ENCODE measurements around the gene MCTS1. TPM values are rescaled to one million over a fixed set of nuclear protein-coding genes. Genes with fewer than 3 reads are reported as not detected.
"Not testable (repeated sequence)": the region's sequence is repeated elsewhere in the genome, so short reads cannot be mapped to it uniquely, and the experiment has no call there.

MCTS1 gene, protein sequence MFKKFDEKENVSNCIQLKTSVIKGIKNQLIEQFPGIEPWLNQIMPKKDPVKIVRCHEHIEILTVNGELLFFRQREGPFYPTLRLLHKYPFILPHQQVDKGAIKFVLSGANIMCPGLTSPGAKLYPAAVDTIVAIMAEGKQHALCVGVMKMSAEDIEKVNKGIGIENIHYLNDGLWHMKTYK
- total RNA-seq: 28.7 TPM

DNA sequence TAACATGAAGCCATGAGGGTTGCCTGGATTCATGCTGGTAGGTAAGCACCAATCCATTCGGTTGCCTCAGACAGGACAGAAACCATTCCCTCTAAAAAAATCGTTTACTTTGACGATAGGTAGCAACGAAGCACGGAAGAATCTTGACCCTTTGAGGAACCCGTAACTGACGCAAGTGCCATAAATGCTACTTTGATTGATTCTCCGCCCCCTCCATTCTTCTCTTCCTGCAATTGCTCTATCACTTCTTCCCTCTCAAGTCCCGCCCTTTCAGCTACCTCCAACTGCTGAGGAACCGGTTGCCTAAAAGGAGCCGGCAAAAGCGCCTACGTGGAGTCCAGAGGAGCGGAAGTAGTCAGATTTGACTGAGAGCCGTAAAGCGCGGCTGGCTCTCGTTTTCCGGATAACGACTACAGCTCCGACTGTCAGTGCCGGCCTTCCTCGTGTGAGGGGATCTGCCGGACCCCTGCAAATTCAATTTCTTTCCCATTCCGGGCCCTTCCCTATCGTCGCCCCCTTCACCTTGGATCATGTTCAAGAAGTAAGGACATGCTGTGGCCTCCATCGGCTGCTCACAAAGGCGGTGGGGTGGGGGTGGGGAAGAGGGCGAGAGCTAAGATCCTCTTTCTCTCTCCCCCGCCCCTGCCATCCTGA, at the start of gene MCTS1:
TSS of gene MCTS1 (plus strand) at position 395 of the 654 bp plus-strand sequence. CDS start at position 531, 136 bp downstream.
- peak; percentile 92 for DNase-seq

DNA sequence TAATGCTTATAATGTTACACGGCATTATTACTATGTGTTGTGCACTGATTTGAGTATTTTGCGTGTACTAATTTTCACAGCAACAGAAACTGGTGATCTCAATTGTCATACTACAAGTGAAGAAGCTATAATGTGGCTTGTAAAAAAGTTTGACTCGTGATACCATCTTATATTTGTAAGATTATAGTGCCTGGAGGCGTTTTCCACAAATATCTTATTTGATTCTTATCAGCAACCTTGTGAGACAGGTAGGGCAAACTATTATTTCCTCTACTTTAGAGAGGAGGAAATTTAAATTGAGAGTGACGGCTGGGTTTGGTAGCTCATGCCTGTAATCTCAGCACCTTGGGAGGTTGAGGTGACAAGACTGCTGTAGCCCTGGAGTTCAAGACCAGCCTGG, 47.6 kb upstream of the MCTS1 start:
- DNase-seq: no peak

DNA sequence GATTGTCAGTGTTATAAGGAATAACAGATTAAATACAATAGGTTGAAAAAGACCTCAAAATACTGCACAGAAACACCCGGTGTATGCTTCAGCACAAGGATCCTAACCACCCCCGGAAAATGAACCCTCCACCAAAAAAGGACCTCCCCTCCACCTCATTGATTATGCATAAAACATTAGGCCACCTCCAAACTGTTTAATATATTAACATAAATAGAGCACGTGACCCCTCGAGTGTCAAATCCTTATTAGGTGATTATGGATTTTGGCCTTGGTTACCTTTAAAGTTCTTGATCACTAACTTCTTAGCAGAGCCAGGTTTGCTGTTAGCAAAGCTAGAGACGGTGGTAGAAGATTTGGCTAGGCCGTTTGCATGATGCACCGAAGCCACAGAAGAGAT, 44.1 kb upstream of the MCTS1 start:
- no peak for DNase-seq

DNA sequence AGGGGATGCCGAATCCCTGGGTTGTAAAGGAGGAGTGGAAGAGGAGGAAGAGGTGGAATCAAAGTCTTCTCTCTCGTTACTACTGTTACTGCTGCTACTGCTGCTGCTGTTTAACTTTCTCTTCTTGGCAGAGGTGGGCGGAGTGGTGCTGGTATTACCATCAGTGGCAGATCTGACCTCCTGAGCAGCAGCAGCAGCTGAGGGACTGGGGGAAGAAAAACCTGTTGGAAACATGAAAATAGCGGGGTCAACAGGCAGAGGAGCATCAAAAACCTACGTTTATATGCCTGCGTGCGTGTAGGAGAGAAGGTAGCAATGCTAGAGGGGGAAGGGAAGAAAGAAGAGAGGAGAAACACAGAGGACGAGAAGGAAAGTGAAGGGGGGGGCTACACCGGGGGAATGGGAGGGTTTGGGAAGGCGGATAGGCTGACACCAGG, 43.5 kb upstream of the MCTS1 start:
- peak; percentile 43 for DNase-seq

DNA sequence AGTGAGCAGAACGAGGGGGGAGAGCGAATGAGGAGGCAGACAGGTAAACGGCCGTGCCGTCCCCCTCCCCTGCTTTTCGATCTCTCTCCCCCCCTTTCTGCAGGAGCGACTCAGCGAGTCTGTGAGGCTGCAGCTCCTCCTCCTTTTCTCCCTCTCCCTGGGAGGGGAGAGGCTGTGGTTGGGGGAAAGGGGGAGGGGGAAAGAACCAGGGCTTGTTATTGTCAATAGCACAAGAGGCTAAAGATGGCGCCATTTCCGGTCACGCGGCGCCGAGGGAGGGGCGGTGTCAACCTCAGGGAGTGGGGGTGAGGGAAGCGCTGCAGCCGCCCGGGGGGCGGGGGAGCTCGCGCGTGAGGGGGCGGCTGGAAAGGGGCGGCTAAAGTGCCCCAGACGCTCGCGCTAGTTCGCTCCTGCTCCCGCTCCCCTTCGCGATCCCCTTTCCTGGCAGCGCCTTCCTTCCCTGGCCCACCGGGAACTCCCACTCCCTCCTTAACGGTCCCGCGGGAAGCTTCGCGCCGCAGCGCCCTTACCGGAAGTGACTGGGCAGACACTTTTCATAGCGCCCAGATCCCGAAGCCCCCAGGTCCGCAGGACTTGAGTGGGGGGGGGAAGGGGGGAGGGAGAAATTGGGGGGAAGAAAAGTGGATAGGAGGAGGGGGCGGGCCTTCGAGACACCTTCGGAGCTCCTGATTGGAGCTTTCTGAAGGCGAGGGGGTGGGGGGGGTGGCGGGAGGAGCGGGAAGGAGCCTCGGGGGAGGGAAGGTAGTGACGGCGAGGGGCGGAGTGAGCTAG, 42.9 kb upstream of the MCTS1 start, which contains the start of gene CUL4B:
TSS of gene CUL4B (minus strand) at position 121 of the 792 bp plus-strand sequence. CDS start 324 bp downstream, outside the sequence.
- peak; percentile 97 for DNase-seq

DNA sequence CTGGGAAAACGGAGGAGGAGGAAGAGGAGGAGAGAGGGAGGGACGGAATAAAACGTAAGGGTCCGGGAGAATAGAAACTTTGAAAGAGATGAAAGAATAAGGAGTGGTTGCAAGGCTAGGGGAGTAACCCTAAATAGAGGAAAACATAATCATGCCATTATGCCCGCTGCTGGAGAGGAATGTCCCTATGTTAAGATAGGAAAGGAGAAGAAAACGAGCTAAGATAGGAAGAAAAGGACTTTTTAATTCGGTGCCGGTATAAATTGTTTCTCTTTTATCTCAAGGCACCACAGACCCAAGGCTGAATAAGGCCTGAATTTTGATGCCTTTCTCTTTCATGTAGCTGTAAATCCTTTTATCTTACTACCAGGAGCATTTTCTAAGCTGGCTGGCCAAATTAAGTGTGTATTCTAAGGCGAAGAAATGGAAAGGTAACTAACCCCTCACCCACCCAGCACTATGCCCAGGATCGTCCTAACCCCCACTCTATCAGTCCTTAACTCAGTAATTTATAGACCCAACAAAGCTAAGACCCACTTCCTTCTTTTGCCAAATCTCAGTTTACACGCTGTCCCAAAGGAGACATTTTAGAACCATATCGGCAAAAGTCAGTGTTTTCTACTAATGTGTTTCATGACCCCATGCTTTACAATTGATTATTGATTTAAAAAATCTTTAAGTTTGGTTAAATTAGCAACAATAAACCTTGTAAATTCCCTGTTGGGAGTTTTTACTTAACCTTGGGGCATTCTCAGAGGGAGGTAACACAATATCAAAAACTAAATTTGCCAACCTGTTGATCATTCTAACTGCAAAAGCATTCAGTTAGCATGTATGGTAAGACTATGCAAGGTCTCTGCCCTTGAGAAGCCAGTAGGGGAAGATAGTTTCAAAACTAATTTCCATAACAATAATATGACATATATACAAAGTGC, 42.0 kb upstream of the MCTS1 start:
- no peak for DNase-seq

DNA sequence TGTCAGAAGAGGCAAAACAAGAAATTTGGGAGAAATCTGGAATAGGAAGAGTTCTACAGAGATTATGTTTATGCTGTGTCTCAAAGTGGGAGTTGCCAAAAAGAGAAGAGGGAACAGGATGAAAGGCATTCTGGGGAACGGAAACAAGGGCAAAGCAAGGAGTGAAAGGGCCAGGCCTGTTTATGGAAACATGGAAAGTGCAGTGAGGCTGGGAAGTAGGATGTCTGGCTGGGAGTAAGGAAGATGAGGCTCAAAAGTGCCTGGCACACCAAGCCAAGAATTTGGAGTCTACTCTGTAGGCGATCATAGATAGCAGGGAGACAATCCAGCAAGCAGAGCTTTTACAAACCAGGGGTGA, 41.4 kb upstream of the MCTS1 start:
- DNase-seq: peak; percentile 4

DNA sequence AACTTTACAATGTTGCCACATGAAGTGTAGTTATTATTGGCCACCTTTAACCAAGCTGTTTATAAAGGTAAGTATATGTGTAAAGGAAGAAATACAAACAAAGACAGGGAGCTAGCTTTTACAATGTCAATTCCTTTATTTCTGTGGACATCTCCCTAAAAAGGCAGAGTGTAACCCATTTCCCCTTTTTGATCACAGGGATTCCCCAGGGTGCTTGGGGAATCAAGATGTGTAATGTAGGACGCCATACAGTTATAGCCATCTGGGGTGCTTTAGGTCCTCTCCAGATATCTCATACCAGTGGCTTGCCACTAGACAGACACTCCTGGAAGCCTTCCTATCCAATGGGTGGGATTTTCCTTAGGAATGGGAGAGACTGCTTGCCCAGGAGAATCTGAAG, 39.0 kb upstream of the MCTS1 start:
- DNase-seq: no peak

DNA sequence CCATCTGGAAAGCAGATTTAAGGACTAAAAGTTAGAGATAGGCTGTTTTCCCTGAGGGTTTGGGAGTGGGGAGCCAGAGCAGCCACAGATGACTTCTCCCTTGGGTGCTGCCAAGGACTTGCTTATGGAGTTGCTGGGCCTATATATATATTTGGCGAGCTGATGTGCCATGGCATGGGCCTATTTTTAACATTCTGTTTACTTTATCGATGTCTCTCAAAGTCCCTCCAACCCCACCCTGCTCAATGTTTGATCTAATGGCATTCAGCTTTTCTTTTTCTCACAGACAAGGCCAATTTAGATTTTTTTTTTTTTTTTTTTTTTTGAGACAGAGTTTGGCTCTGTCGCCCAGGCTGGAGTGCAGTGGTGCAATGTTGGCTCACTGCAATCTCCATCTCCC, 37.1 kb upstream of the MCTS1 start:
- no peak for DNase-seq

DNA sequence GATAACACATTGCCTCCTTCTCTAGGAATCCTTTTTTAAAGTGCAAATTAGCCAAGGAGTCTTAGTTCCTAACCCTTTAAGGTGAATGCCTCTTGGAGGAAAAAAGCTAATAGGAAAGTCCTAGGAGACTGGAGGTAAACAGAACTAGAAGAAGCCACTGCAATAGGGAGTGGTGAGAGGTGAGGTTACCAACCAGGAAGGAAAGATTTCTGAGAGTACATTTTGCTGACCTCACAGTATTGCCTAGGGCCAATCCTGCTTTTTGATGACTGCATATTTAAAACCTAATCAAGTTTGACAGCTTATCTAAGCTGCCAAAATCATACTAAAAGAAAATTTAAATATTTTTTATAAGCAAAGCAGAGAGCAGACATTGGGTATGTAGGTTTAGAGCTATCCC, 35.9 kb upstream of the MCTS1 start:
- DNase-seq: no peak

DNA sequence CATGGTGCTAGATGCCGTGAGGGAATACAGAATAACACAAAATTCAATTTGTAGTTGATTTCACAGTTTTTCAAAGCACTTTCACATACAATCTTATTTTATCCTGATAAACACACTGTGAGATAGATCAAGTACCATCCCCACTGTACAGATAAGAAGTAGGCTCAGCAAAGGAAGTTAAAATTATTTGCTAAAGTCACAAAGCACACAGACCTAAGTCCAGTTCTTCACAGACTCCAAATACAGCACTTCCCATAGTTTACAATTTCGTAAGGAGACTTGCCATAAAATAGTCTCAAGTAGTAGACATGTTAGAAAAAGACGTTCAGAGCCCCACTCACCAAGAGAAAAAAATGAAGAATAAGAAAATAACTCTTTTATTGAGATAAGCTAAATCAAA, 35.3 kb upstream of the MCTS1 start:
- DNase-seq: no peak

DNA sequence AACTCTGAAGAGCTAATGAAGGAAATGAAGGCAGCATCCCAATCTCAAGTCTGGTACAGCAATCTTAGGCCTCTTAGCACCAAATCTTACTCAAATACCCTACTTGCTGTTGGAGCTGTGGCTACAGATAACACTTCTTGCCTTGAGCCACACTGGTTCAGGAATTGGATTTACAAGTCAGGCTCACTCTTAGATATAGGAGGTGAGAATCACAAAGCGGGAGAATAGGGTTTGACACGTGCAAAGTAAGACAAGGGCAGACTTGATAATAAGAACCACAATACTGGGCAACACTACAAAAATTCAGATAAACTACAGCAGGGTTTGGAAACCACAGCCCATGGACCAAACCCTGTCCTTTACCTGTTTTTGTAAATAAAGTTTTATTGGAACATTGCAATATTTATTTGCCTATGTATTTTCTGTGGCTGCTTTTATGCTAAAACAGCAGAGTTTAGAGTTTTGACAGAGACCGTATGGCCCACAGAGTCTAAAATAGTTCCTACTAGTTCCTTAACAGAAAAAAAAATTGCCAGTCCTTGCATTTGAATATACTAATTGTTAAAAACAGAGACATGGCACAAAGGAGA, 33.8 kb upstream of the MCTS1 start:
- no peak for DNase-seq

DNA sequence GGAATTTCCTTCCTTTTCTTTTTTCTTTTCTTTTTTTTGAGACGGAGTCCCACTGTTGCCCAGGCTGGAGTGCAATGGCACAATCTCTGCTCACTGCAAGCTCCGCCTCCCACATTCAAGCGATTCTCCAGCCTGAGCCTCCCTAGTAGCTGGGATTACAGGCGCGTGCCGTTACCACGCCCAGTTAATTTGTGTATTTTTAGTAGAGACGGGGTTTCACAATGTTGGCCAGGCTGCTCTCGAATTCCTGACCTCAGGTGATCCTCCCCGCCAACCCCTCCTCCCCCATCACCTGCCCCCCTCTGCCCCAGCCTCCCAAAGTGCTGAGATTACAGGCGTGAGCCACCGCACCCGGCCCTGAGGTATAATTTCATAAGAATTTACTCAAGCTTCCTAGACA, 30.1 kb upstream of the MCTS1 start:
- DNase-seq: not testable (repeated sequence)

DNA sequence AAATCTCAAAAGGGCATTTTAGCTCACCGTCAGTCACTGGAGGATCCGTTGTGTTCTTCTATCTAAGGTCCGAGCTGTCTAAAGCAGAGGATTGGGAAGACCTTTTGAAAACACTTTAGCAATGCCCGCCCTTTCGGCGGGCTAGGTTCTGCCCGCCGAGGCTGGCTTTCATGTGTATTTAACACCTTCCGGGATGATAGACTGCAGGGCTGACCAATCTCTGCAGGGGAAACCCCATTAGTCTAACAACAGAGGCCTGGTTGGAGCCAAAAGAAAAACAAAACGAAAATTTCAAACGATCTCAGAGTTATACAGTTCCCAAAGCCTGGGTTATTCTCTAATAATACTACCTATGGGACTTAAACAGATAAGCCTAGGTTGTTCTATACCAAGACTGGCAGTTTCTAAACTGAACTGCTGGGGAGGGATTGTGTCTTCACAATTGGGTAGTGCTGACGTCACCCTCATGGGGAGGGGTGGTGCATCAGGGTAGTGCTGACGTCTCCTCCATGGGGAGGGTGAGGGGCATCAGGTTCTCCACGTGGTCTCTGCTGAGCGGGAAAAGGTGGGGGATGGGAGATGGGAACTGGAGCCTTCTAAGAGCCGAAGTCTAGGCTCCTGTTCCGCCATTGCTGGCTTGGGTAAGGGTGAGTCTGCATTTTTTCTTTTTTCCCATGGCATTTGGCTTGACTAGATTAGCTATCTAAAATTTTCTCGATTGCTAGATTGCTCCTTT, 28.4 kb upstream of the MCTS1 start:
- DNase-seq: no peak

DNA sequence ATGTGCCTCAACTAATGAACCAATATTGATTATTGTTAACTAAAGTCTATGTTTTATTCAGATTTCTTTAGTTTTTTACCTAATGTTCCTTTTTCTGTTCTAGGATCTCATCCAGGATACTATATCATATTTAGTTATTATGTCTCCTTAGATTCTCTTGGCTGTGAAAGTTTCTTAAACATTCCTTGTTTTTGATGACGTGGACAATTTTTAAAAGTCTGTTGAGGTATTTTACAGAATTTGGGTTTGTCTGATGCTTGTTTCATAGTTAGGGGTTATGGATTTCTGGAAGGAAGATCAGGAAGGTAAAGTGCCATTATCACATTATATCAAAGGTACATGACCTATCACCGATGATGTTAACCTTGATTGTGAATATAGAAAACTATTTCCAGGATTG, 18.2 kb upstream of the MCTS1 start:
- DNase-seq: no peak

DNA sequence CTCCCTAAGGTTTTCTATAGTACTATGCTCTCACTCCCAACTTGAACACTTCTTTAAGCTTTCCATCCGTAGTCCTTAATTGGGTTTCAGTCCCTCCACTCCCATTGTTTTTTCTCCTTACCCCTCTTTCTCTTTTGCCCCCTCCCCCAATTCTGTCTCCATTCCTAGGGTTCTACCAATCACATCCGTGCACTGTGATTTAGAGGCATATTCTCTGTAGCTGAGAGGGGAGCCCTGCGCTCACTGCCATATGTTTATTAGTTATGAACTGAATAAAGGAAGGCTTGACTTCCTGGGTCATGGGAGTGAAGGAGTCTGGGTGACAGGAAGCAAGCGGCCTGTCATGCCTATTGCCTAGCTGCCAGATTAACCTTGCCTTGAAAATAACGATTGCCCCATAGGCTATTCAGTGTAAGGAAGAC, 471 bp downstream of the MCTS1 start:
- DNase-seq: no peak

DNA sequence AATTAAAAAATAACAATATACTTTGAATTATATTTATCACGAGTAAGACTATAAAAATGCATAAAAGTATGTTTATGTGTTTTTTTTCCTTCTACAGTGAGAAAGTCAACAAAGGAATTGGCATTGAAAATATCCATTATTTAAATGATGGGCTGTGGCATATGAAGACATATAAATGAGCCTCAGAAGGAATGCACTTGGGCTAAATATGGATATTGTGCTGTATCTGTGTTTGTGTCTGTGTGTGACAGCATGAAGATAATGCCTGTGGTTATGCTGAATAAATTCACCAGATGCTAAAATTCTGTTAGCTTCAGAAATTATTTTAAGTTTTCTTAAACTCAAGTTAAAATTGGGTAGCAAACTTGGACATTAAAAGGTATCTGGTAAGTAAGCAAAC, 8.2 kb downstream of the MCTS1 start:
- no peak for DNase-seq

DNA sequence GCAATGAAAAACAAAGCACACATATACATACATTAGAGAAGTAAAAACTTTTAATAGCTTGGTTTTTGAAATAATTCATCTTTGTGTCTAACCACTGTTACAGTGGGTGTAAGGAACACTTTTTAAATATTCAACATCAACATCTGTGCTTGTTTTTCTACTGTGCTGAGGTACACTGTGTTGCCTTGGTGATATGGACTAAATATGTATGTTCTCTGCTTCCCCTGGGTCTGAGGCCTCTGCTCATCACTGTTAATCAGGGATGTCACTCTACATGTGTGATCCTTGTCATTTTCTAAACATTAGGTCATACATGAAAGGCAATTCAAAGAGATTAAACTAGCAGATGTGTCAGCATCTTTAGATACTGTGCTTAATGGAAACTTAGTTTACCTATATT, 10.9 kb downstream of the MCTS1 start:
- no peak for DNase-seq

DNA sequence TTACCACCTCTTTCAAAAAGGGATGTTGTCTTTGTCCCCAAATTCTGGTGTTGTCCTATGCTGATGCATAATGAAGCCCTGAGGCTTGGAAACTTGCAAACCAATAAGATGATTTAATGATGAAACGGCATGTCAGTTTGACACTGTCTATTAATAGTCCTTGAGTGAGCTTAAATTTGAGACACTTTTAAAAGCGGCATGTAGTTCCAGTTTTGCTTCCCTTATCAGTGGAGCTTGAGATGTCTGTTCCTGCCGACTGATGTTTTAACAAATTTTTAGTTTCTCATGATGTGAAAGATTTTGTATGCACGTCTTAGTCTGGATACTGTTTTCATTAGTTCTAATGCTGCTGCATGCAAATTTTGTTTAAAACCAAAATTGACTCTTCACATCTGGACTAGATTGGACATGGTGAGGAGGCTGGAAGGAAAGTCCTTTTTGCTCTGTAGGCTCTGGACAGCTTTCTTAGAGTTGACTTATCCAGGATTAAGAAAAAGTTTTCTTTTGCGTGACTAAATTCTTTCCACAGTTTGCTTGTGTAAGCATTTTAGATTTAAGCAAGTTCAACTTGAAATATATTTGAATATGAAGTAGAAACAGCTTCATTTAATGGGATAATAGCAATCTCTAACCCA, 14.2 kb downstream of the MCTS1 start:
- no peak for DNase-seq

DNA sequence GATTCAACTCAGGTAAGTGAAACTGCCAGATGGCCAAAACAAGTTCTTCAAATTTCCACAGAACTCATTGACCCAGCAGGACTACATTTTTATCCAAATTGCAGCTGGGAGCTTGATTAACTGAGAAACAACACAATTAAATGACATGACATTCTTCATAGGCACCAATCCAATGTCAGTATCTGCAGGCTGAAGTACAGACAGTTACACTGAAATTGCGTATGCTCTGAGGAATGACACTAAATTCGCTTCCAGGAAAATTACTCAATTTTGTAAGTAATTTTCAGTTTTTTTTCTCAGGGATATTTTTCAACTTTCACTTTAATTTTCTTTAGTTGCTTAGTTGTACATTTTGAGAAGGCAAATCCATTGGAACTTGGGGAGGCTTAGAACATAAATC, 21.5 kb downstream of the MCTS1 start:
- peak; percentile 62 for DNase-seq

Measured in skin of body (tissue), 2 donors.